ENCODE data around the gene SLC9A7. TPM values are rescaled to one million over a fixed set of nuclear protein-coding genes. Genes with fewer than 3 reads are reported as not detected.

Gene SLC9A7
- total and polyA plus RNA-seq, 3 donors from 2014 or later: 2.6 to 8.1 (median 7.4) TPM

GRCh38 chrX:46602468-46603102, 156.3 kb downstream of the SLC9A7 start:
- intact Hi-C loops (cut with DNase I; ENCODE audit: low total_unique reads): no loop called here
- 69 to 97% methylated on average over 3 to 6 of the region's 6 CpGs for WGBS, 2 donors
- Histone ChIP-seq H3K4me3 (no peak overlapping the region), H3K9me3 (no peaks in the 10 kb centered on the region), H3K27ac (no peak overlapping the region), H3K4me1 (no peaks in the 10 kb centered on the region), H3K27me3 (no peaks in the 10 kb centered on the region), H3K36me3 (ENCODE audit: low read depth, missing control alignments) (no peaks in the 10 kb centered on the region)
- no peak for DNase-seq
- TF ChIP-seq CTCF (IDR thresholded peaks at IDR 0.05): no peak
- TF ChIP-seq POLR2A (IDR thresholded peaks at IDR 0.05): no peak

- intact Hi-C loops (cut with DNase I; ENCODE audit: low total_unique reads): no loop called here
- Histone ChIP-seq H3K36me3 (ENCODE audit: low read depth, missing control alignments) (no peaks in the 10 kb centered on the region), H3K9me3 (no peaks in the 10 kb centered on the region), H3K4me1 (no peaks in the 10 kb centered on the region), H3K27ac (peak overlapping the region in 1 of 2 donors; percentile 50), H3K4me3 (no peak overlapping the region), H3K27me3 (no peaks in the 10 kb centered on the region)
- TF ChIP-seq CTCF (IDR thresholded peaks at IDR 0.05) (no peak), POLR2A (IDR thresholded peaks at IDR 0.05) (no peak)
- 41 to 42% methylated on average over 6 of the region's 6 CpGs for WGBS, 2 donors
- no peak for DNase-seq
These were observed 157.6 kb downstream of the SLC9A7 start for GRCh38 chrX:46601283-46601682.

GRCh38 chrX:46599051-46599560, 159.8 kb downstream of the SLC9A7 start:
- Histone ChIP-seq H3K4me1 (no peaks in the 10 kb centered on the region), H3K27ac (no peak overlapping the region), H3K9me3 (no peaks in the 10 kb centered on the region), H3K4me3 (no peak overlapping the region), H3K36me3 (ENCODE audit: low read depth, missing control alignments) (no peaks in the 10 kb centered on the region), H3K27me3 (no peaks in the 10 kb centered on the region)
- 0% methylated on average over 1 of the region's 1 CpG; no CpG with 5 or more reads in 1 of the 2 donors for WGBS, 2 donors
- no peak for DNase-seq
- intact Hi-C loops (cut with DNase I; ENCODE audit: low total_unique reads): no loop called here
- TF ChIP-seq CTCF (IDR thresholded peaks at IDR 0.05): no peak
- TF ChIP-seq POLR2A (IDR thresholded peaks at IDR 0.05): no peak

- Histone ChIP-seq H3K36me3 (ENCODE audit: low read depth, missing control alignments) (no peaks in the 10 kb centered on the region), H3K4me1 (no peaks in the 10 kb centered on the region), H3K27me3 (no peaks in the 10 kb centered on the region), H3K27ac (no peak overlapping the region), H3K4me3 (no peak overlapping the region), H3K9me3 (no peaks in the 10 kb centered on the region)
- intact Hi-C loops (cut with DNase I; ENCODE audit: low total_unique reads): no loop called here
- TF ChIP-seq POLR2A (IDR thresholded peaks at IDR 0.05) (no peak), CTCF (IDR thresholded peaks at IDR 0.05) (no peak)
- DNase-seq: no peak
- 71 to 84% methylated on average over 3 to 5 of the region's 6 CpGs for WGBS, 2 donors
These were observed 161.1 kb downstream of the SLC9A7 start for GRCh38 chrX:46597771-46598170.

GRCh38 chrX:46597208-46597607, 161.7 kb downstream of the SLC9A7 start:
- Histone ChIP-seq H3K4me3 (no peak overlapping the region), H3K27ac (no peak overlapping the region), H3K27me3 (no peaks in the 10 kb centered on the region), H3K36me3 (ENCODE audit: low read depth, missing control alignments) (no peaks in the 10 kb centered on the region), H3K9me3 (no peaks in the 10 kb centered on the region), H3K4me1 (no peaks in the 10 kb centered on the region)
- no peak for DNase-seq
- 91 to 95% methylated on average over 5 to 8 of the region's 8 CpGs for WGBS, 2 donors
- intact Hi-C loops (cut with DNase I; ENCODE audit: low total_unique reads): no loop called here
- TF ChIP-seq CTCF (IDR thresholded peaks at IDR 0.05) (no peak), POLR2A (IDR thresholded peaks at IDR 0.05) (no peak)
